Ascending aorta (tissue), 2 donors: ENCODE measurements around the gene PTPN23. TPM values are rescaled to one million over a fixed set of nuclear protein-coding genes. Genes with fewer than 3 reads are reported as not detected.

Experiments
- DNase-seq, 2 donors: peaks; one replicate each; pipeline ENCODE4 v3.0.0-alpha.2; 2019; ENCODE audit warnings: low spot score in 2 of 2
- H3K27ac ChIP-seq, 2 donors: fragments of 200-600 bp; sonication (generic); one replicate each; pipeline ENCODE4 v1.5.1; 2016 to 2017; ENCODE audit warnings: mild to moderate bottlenecking in 1 of 2
- H3K27me3 ChIP-seq: fragments of 200-600 bp; sonication (generic); one replicate; pipeline ENCODE4 v1.5.1; 2017
- H3K36me3 ChIP-seq, 2 donors: fragments of 200-600 bp; sonication (generic); one replicate each; pipeline ENCODE4 v1.5.1; 2016
- H3K4me1 ChIP-seq, 2 donors: fragments of 200-600 bp; sonication (generic); one replicate each; pipeline ENCODE4 v1.5.1; 2016 to 2017; ENCODE audit warnings: mild to moderate bottlenecking in 1 of 2
- H3K4me3 ChIP-seq, 2 donors: fragments of 200-600 bp; sonication (generic); one replicate each; pipeline ENCODE4 v1.5.1; 2016 to 2017; ENCODE audit warnings: mild to moderate bottlenecking in 1 of 2
- H3K9me3 ChIP-seq, 2 donors: fragments of 200-600 bp; sonication (generic); one replicate each; pipeline ENCODE4 v1.5.1; 2016
- intact Hi-C: fragments of 100-400 bp; cut with DNase I; formaldehyde crosslinking; loops from one replicate; pipeline ENCODE4 v1.15.1; 2023
- total RNA-seq: library from RNA; depleted of rRNA; stranded (reverse); fragments of >200 nt; gene quantifications from one replicate; pipeline ENCODE4 v1.1.0, GENCODE V29; 2016
- TF ChIP-seq, protein P1 (sequence below), 3 experiments: fragments of 200-600 bp in 2 of 3; fragments of 450-650 bp in 1 of 3; sonication (generic) in 2 of 3; IDR thresholded peaks; one replicate each; pipeline ENCODE4 v1.5.1; 2016 to 2019; ENCODE audit warnings: antibody characterized with exemption in 3 of 3, mild to moderate bottlenecking in 1 of 3, moderate library complexity in 1 of 3

Gene PTPN23
- total RNA-seq, 1 donor from 2014 or later = 35.2 TPM

DNA sequence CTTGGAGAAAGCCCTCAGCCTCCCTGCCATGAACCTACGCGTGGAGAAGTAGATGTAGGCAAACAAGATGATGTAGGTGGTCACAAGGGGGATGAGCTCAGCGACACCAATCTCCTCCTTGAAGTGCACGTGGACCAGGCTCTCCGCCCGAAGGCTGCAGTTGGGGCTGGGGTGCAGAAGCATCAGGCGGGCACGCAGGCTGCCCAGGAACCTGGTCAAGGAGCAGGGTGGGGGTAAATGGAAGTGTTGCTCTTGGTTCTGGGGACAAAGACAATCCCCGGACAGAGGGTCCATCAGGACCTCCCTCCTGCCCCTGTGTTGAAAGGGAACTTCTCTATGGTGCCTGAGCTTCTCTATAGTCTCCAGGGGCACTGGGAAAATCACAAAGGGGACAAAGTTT lies 45.1 kb downstream of the PTPN23 start:
- H3K4me3 ChIP-seq = no peak overlapping the region
- H3K9me3 ChIP-seq = no peaks in the 10 kb centered on the region
- H3K27ac ChIP-seq = no peak overlapping the region
- DNase-seq = no peak
- H3K27me3 ChIP-seq = no peaks in the 10 kb centered on the region
- peaks cover 3 to 8% of the 10 kb centered on the region in 2 donors for H3K4me1 ChIP-seq
- intact Hi-C loops = no loop called here
- TF ChIP-seq, protein P1, sequence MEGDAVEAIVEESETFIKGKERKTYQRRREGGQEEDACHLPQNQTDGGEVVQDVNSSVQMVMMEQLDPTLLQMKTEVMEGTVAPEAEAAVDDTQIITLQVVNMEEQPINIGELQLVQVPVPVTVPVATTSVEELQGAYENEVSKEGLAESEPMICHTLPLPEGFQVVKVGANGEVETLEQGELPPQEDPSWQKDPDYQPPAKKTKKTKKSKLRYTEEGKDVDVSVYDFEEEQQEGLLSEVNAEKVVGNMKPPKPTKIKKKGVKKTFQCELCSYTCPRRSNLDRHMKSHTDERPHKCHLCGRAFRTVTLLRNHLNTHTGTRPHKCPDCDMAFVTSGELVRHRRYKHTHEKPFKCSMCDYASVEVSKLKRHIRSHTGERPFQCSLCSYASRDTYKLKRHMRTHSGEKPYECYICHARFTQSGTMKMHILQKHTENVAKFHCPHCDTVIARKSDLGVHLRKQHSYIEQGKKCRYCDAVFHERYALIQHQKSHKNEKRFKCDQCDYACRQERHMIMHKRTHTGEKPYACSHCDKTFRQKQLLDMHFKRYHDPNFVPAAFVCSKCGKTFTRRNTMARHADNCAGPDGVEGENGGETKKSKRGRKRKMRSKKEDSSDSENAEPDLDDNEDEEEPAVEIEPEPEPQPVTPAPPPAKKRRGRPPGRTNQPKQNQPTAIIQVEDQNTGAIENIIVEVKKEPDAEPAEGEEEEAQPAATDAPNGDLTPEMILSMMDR (IDR thresholded peaks at IDR 0.05) = no peak
- peaks cover 14 to 63% of the 10 kb centered on the region in 2 donors for H3K36me3 ChIP-seq

DNA sequence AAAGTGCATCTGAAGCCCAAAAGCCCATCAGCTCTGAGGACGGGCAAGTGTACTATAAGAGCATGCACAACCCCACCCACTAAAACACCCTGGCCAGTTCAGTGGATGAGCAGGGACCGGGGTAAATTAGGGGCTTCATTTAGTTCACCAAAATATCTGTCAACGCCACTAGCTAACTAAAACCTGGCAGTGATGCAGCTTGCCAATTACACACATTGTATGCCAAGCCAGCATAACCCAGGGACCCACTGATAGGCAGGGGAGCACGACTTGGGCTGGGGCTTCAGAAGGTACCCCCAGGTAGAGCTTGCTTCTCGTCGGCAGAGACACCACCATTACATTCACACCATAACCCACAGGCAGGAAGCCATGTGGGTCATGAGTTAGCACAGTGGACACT lies 47.0 kb downstream of the PTPN23 start:
- Histone ChIP-seq H3K27me3 (no peaks in the 10 kb centered on the region), H3K9me3 (no peaks in the 10 kb centered on the region), H3K4me1 (no peaks in the 10 kb centered on the region), H3K27ac (no peak overlapping the region), H3K36me3 (peaks cover 21 to 73% of the 10 kb centered on the region in 2 donors), H3K4me3 (no peak overlapping the region)
- TF ChIP-seq, protein P1 (IDR thresholded peaks at IDR 0.05) = no peak
- no peak for DNase-seq
- intact Hi-C loops = no loop called here

DNA sequence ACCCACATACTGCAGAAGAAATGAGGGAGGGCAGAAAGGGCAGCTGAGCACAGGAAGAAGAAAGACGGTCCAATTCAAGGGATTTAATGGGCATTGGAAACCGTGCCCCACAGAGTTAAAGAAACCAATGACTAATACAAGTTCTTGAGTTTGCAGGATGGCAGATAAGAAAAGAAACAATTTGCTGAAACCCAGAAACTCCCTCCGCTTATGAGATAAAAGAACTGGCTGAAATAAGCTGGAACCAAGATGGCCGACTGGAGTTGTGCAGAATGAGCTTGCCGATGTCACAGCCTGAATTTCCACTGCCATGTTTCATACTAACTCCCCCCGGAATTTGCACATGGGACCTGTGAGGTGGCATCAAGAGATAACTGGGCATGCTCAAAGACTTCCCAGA lies 47.8 kb downstream of the PTPN23 start:
- TF ChIP-seq, protein P1 (IDR thresholded peaks at IDR 0.05) = no peak
- Histone ChIP-seq H3K4me1 (no peaks in the 10 kb centered on the region), H3K36me3 (peaks cover 28 to 80% of the 10 kb centered on the region in 2 donors), H3K4me3 (no peak overlapping the region), H3K27me3 (no peaks in the 10 kb centered on the region), H3K9me3 (no peaks in the 10 kb centered on the region), H3K27ac (no peak overlapping the region)
- DNase-seq = peak in 1 of 2 donors; percentile 13
- intact Hi-C loops = no loop called here

DNA sequence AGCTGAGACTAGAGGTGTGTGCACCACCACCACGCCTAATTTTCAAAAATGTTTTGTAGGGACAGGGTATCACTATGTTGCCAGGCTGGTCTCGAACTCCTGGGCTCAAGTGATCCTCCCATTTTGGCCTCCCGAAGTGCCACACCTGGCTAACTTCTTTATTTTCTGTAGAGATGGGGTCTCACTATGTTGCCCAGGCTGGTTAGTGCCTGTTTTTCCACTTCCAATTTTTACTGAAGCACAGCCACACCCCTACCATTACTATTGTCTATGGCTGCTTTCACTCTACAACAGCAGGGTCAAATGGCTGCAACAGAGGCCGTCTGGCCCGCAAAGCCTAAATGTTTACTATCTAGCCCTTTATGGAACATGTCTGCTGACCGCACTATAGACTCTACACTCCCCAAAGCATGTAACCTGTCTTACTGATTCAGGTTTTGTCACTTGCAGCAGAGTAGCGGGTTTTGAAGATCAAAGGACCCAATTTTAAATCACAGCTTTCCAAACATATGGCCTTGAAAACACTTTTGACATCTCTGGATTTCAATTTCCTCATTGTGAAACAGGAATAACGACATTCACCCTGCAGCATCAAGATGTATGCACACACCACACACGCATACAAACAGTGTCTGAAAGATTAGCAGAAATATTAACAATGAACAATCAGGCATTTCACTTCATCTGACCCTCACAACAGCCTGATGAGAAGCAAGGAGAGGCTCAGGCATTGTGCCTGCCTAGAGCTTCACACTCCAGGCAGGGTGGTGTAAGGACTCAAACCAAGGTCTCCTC lies 48.9 kb downstream of the PTPN23 start:
- DNase-seq = peak in 1 of 2 donors; percentile 13
- H3K36me3 ChIP-seq = peaks cover 37 to 80% of the 10 kb centered on the region in 2 donors
- H3K4me3 ChIP-seq = no peak overlapping the region
- no peaks in the 10 kb centered on the region for H3K27me3 ChIP-seq
- intact Hi-C loops = no loop called here
- H3K4me1 ChIP-seq = no peaks in the 10 kb centered on the region
- no peak overlapping the region for H3K27ac ChIP-seq
- TF ChIP-seq, protein P1 (IDR thresholded peaks at IDR 0.05) = no peak
- no peaks in the 10 kb centered on the region for H3K9me3 ChIP-seq

DNA sequence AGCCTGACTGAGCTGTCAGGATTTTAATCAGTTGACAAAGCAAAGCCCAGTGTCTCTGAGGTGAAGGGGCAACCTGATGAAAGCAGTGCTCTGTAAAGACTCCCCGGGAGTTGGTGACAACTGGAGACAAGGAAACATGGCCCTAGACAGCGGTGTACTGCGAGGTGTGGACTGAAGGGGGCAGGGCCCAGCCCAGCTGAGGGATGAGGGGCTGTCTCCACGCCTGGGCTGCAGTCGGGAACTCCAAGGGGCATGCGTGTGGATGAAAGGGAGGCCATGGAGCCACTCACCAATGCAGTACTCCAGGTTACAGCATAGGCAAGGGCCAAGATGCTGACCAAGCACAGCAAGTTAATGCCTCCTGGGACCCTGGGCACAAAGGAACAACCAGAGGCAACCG lies 49.8 kb downstream of the PTPN23 start:
- H3K4me3 ChIP-seq = no peak overlapping the region
- peak in 1 of 2 donors; percentile 51 for DNase-seq
- intact Hi-C loops = no loop called here
- H3K36me3 ChIP-seq = peaks cover 37 to 75% of the 10 kb centered on the region in 2 donors
- no peaks in the 10 kb centered on the region for H3K9me3 ChIP-seq
- H3K27me3 ChIP-seq = no peaks in the 10 kb centered on the region
- TF ChIP-seq, protein P1 (IDR thresholded peaks at IDR 0.05) = no peak
- no peaks in the 10 kb centered on the region for H3K4me1 ChIP-seq
- H3K27ac ChIP-seq = no peak overlapping the region
